Thyroid gland (tissue), 4 donors: Measurements from ENCODE around the gene NCMAP.

ENCODE experiments used
- POLR2A ChIP-seq, 2 donors: fragments of 450-650 bp; IDR thresholded peaks; one replicate each; pipeline ENCODE4 v1.6.1; 2017; ENCODE audit warnings: antibody characterized with exemption in 2 of 2, mild to moderate bottlenecking in 2 of 2, moderate library complexity in 1 of 2
- TF ChIP-seq, protein P1 (sequence below), 6 experiments: fragments of 200-600 bp in 3 of 6; fragments of 450-650 bp in 3 of 6; sonication (generic) in 3 of 6; IDR thresholded peaks; one replicate each; pipeline ENCODE4 v1.5.1; 2016 to 2019; ENCODE audit warnings: antibody characterized with exemption in 6 of 6, mild to moderate bottlenecking in 2 of 6, inconsistent platforms in 1 of 6, moderate library complexity in 1 of 6

- no peak for TF ChIP-seq POLR2A (IDR thresholded peaks at IDR 0.05)
- TF ChIP-seq, protein P1, sequence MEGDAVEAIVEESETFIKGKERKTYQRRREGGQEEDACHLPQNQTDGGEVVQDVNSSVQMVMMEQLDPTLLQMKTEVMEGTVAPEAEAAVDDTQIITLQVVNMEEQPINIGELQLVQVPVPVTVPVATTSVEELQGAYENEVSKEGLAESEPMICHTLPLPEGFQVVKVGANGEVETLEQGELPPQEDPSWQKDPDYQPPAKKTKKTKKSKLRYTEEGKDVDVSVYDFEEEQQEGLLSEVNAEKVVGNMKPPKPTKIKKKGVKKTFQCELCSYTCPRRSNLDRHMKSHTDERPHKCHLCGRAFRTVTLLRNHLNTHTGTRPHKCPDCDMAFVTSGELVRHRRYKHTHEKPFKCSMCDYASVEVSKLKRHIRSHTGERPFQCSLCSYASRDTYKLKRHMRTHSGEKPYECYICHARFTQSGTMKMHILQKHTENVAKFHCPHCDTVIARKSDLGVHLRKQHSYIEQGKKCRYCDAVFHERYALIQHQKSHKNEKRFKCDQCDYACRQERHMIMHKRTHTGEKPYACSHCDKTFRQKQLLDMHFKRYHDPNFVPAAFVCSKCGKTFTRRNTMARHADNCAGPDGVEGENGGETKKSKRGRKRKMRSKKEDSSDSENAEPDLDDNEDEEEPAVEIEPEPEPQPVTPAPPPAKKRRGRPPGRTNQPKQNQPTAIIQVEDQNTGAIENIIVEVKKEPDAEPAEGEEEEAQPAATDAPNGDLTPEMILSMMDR (IDR thresholded peaks at IDR 0.05), result no peak
Measured at GRCh38 chr1:24517898-24518297, 38.0 kb upstream of the NCMAP start.
